ENCODE measurements around the gene GALNT12.

Gene GALNT12

GRCh38 chr9:98783518-98784226, 23.8 kb upstream of the GALNT12 start:
- ChIA-PET CTCF (interaction anchor here (0.8 to 2.7 kb wide), 2 partner anchors 8 to 13 kb away, joined by 3 to 20 read pairs; partner anchors contain the start of gene ANKS6), POLR2A (no interaction called here)
- Histone ChIP-seq H3K9me3 (ENCODE audit: control insufficient read depth, insufficient read depth, low read depth, low read length) (no peaks in the 10 kb centered on the region), H3K27ac (ENCODE audit: extremely low read depth, low read depth, low read length) (no peak overlapping the region), H3K4me1 (ENCODE audit: control insufficient read depth, insufficient read depth, low read length) (no peaks in the 10 kb centered on the region), H3K36me3 (ENCODE audit: control insufficient read depth in 2 of 2, insufficient read depth in 1 of 2, low read length in 2 of 2) (peaks cover 3 to 72% of the 10 kb centered on the region in 2 experiments; a peak in 2 of 3 replicates), H3K4me3 (ENCODE audit: low read depth, low read length) (no peak overlapping the region)
- TF ChIP-seq GLI4 (tag by site-specific recombination; IDR thresholded peaks at IDR 0.05) = no peak
- no peak for TF ChIP-seq HOXD13 (CRISPR knock-in tag; IDR thresholded peaks at IDR 0.05; ENCODE audit: borderline replicate concordance)
- TF ChIP-seq PRDM1 (tag by site-specific recombination; IDR thresholded peaks at IDR 0.05) = no peak

GRCh38 chr9:98784831-98785806, 22.4 kb upstream of the GALNT12 start:
- POLR2A ChIA-PET = no interaction called here
- Histone ChIP-seq H3K27ac (ENCODE audit: extremely low read depth, low read depth, low read length) (no peak overlapping the region), H3K4me1 (ENCODE audit: control insufficient read depth, insufficient read depth, low read length) (no peaks in the 10 kb centered on the region), H3K36me3 (ENCODE audit: control insufficient read depth in 2 of 2, insufficient read depth in 1 of 2, low read length in 2 of 2) (peaks cover 6 to 81% of the 10 kb centered on the region in 2 experiments; a peak in 2 of 3 replicates), H3K4me3 (ENCODE audit: low read depth, low read length) (no peak overlapping the region), H3K9me3 (ENCODE audit: control insufficient read depth, insufficient read depth, low read depth, low read length) (no peaks in the 10 kb centered on the region)
- TF ChIP-seq ZSCAN5A (tag by site-specific recombination; IDR thresholded peaks at IDR 0.05) = no peak
- TF ChIP-seq ATF2 (tag by site-specific recombination; IDR thresholded peaks at IDR 0.05; ENCODE audit: low read depth) = no peak
- no peak for TF ChIP-seq ZNF140 (tag by site-specific recombination; IDR thresholded peaks at IDR 0.05)
- TF ChIP-seq MYNN (tag by site-specific recombination; IDR thresholded peaks at IDR 0.05; ENCODE audit: borderline replicate concordance) = no peak
- no peak for TF ChIP-seq ZBTB10 (tag by site-specific recombination; IDR thresholded peaks at IDR 0.05)
- no peak for TF ChIP-seq ZNF416 (tag by site-specific recombination; IDR thresholded peaks at IDR 0.05)
- no peak for TF ChIP-seq ZBTB44 (tag by site-specific recombination; IDR thresholded peaks at IDR 0.05)
- no peak for TF ChIP-seq BCL11B (tag by site-specific recombination; IDR thresholded peaks at IDR 0.05; ENCODE audit: low read depth)
- TF ChIP-seq ZFP41 (tag by site-specific recombination; IDR thresholded peaks at IDR 0.05; ENCODE audit: borderline replicate concordance) = no peak
- no peak for TF ChIP-seq ZNF704 (tag by site-specific recombination; IDR thresholded peaks at IDR 0.05)
- no peak for TF ChIP-seq ZNF501 (tag by site-specific recombination; IDR thresholded peaks at IDR 0.05)
- CTCF ChIA-PET = interaction anchor here (0.6 to 2.7 kb wide), 6 partner anchors 9 to 336 kb away, joined by 3 to 20 read pairs (median 4); no protein-coding TSS in a partner anchor

Measured in HEK293 (cell line).